ENCODE data around the gene DSP. TPM values are rescaled to one million over a fixed set of nuclear protein-coding genes. Genes with fewer than 3 reads are reported as not detected.

DSP gene
- total RNA-seq, 1 experiment from 2014 or later = 20.1 TPM

DNA sequence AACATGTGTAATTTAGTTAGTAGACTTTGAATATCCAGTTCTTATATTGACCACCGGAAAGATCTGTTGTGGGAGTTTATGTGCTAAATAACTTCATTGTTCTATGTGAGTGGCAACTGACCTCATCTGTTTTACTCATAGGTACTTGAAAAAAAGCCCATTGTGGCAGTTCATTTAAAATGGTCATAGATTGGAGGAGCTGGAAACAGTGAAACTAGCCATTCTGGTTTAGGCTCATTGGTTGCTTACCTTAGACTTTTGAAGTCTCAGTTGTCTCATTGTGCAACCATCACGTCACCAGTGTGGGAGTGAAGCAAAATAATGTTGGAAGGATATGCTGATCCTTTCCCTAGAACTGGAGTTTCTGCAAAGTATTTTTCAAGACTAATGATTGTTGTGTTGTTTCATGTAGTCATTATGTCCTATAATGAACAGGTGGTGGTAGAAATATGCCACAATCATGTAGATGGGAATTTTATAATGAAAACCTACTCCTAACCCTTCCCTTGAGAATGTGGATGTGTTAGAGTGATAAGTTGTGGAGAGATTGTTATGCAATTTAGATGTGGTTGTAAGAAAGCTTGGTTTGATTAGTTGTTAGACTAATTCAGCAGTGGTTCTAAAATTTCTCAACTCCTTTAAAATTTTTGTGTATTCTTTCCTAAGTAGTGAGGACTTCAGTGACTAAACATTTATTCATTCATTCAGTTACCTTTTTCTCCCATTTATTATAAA, 18.3 kb downstream of the DSP start:
- Histone ChIP-seq H3K27ac (ENCODE audit: low read length) (no peak overlapping the region), H3K4me1 (ENCODE audit: control insufficient read depth, insufficient read depth, low read length) (no peaks in the 10 kb centered on the region), H3K36me3 (ENCODE audit: control insufficient read depth, insufficient read depth, low read length) (no peaks in the 10 kb centered on the region), H3K4me3 (ENCODE audit: low read depth in 2 of 2, low read length in 2 of 2) (no peak overlapping the region), H3K9me3 (ENCODE audit: control insufficient read depth, insufficient read depth, low read depth, low read length) (no peaks in the 10 kb centered on the region), H3K27me3 (ENCODE audit: control insufficient read depth, insufficient read depth, low read length) (peaks cover 8% of the 10 kb centered on the region)
- no peak for DNase-seq (ENCODE audit: low read depth, low spot score)
- no peak for ATAC-seq
- intact Hi-C loops (cut with micrococcal nuclease; ENCODE audit: unreplicated experiment) (no loop called here), in situ Hi-C loops (cut with HindIII; ENCODE audit: low pct_unique_long_range_greater_than_20kb, low sequenced_read_pairs) (no loop called here)
- no TSS peak for BruUV-seq (replicated peaks)
- POLR2A ChIA-PET = interaction anchor here (0.6 kb wide), 1 partner anchor 276 kb away, joined by 3 read pairs; no protein-coding TSS in a partner anchor
- TF ChIP-seq, protein P1, sequence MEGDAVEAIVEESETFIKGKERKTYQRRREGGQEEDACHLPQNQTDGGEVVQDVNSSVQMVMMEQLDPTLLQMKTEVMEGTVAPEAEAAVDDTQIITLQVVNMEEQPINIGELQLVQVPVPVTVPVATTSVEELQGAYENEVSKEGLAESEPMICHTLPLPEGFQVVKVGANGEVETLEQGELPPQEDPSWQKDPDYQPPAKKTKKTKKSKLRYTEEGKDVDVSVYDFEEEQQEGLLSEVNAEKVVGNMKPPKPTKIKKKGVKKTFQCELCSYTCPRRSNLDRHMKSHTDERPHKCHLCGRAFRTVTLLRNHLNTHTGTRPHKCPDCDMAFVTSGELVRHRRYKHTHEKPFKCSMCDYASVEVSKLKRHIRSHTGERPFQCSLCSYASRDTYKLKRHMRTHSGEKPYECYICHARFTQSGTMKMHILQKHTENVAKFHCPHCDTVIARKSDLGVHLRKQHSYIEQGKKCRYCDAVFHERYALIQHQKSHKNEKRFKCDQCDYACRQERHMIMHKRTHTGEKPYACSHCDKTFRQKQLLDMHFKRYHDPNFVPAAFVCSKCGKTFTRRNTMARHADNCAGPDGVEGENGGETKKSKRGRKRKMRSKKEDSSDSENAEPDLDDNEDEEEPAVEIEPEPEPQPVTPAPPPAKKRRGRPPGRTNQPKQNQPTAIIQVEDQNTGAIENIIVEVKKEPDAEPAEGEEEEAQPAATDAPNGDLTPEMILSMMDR (IDR thresholded peaks at IDR 0.05) = no peak
- TF ChIP-seq POLR2AphosphoS5 (IDR thresholded peaks at IDR 0.05; ENCODE audit: low read depth, low read length) = no peak
- no peak for TF ChIP-seq TCF7L2 (IDR thresholded peaks at IDR 0.05; ENCODE audit: low read depth, low read length)
- TF ChIP-seq SIN3A (IDR thresholded peaks at IDR 0.05; ENCODE audit: borderline replicate concordance, insufficient read depth, low read depth, low read length) = no peak
- TF ChIP-seq, protein P2, sequence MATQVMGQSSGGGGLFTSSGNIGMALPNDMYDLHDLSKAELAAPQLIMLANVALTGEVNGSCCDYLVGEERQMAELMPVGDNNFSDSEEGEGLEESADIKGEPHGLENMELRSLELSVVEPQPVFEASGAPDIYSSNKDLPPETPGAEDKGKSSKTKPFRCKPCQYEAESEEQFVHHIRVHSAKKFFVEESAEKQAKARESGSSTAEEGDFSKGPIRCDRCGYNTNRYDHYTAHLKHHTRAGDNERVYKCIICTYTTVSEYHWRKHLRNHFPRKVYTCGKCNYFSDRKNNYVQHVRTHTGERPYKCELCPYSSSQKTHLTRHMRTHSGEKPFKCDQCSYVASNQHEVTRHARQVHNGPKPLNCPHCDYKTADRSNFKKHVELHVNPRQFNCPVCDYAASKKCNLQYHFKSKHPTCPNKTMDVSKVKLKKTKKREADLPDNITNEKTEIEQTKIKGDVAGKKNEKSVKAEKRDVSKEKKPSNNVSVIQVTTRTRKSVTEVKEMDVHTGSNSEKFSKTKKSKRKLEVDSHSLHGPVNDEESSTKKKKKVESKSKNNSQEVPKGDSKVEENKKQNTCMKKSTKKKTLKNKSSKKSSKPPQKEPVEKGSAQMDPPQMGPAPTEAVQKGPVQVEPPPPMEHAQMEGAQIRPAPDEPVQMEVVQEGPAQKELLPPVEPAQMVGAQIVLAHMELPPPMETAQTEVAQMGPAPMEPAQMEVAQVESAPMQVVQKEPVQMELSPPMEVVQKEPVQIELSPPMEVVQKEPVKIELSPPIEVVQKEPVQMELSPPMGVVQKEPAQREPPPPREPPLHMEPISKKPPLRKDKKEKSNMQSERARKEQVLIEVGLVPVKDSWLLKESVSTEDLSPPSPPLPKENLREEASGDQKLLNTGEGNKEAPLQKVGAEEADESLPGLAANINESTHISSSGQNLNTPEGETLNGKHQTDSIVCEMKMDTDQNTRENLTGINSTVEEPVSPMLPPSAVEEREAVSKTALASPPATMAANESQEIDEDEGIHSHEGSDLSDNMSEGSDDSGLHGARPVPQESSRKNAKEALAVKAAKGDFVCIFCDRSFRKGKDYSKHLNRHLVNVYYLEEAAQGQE (IDR thresholded peaks at IDR 0.05; ENCODE audit: insufficient read depth in 1 of 2, low read depth in 2 of 2, low read length in 1 of 2) = no peak
- CTCF ChIA-PET = no interaction called here

DNA sequence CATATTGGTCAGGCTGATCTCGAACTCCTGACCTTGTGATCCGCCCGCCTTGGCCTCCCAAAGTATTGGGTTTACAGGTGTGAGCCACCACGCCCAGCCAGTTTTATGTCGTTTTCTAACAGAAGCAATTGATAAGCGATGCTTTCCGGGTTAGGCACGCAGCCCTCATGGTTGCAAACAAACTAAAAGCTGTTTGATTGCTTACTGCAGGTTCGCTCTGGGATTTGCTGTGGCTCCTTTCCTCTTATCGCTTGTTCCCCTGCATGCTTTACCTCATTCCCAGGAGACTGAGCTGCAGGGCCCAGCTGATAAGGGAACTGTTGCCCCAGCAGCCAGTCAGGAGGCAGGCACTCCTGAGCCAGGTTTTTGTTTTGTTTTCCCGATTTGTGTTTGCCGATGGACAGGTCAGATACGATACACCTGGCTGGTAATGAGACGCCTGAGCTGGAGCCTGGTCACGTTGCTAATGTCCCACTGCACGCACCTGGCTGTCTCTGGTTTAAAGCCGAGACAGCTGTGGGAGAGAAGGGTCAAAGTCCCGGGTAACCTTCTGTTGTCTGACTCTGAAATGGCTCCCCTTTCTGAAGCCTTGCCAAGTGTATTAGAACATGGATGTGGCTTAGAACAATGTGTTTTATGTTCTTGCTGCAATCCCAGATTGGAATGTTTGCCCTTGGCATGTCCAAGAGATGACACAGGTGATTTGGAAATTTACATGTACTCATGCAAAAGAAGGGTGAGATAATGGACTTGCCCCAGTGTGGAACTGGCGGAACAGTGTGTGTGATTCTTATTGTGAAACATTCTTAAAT, 19.9 kb downstream of the DSP start:
- no TSS peak for BruUV-seq (replicated peaks)
- H3K4me1 ChIP-seq (ENCODE audit: control insufficient read depth, insufficient read depth, low read length) = no peaks in the 10 kb centered on the region
- H3K27ac ChIP-seq (ENCODE audit: low read length) = no peak overlapping the region
- no peak for TF ChIP-seq POLR2AphosphoS5 (IDR thresholded peaks at IDR 0.05; ENCODE audit: low read depth, low read length)
- TF ChIP-seq TCF7L2 (IDR thresholded peaks at IDR 0.05; ENCODE audit: low read depth, low read length) = no peak
- TF ChIP-seq, protein P2 (IDR thresholded peaks at IDR 0.05; ENCODE audit: insufficient read depth in 1 of 2, low read depth in 2 of 2, low read length in 1 of 2) = no peak
- TF ChIP-seq, protein P1 (IDR thresholded peaks at IDR 0.05) = no peak
- TF ChIP-seq SIN3A (IDR thresholded peaks at IDR 0.05; ENCODE audit: borderline replicate concordance, insufficient read depth, low read depth, low read length) = no peak
- ChIA-PET CTCF (no interaction called here), POLR2A (no interaction called here)
- intact Hi-C loops (cut with micrococcal nuclease; ENCODE audit: unreplicated experiment) = no loop called here
- no peaks in the 10 kb centered on the region for H3K9me3 ChIP-seq (ENCODE audit: control insufficient read depth, insufficient read depth, low read depth, low read length)
- in situ Hi-C loops (cut with HindIII; ENCODE audit: low pct_unique_long_range_greater_than_20kb, low sequenced_read_pairs) = no loop called here
- no peak for DNase-seq (ENCODE audit: low read depth, low spot score)
- peaks cover 4% of the 10 kb centered on the region; the same call in 1 of the 2 replicates for H3K27me3 ChIP-seq (ENCODE audit: control insufficient read depth, insufficient read depth, low read length)
- no peak for ATAC-seq
- H3K4me3 ChIP-seq (ENCODE audit: low read depth in 2 of 2, low read length in 2 of 2) = no peak overlapping the region
- H3K36me3 ChIP-seq (ENCODE audit: control insufficient read depth, insufficient read depth, low read length) = no peaks in the 10 kb centered on the region

All from Panc1 (cell line).